CD8-positive, alpha-beta memory T cell (primary cell): ENCODE measurements around the gene CFTR. TPM values are rescaled to one million over a fixed set of nuclear protein-coding genes. Genes with fewer than 3 reads are reported as not detected.

Experiments used
- CTCF ChIA-PET: fragments of 350-600 bp; sonication (Branson Sonifier 250); formaldehyde crosslinking; loops from one replicate; lab custom pipeline; 2021; ENCODE audit warnings: antibody characterized with exemption; lab: Charles Lee
- POLR2A ChIA-PET: fragments of 350-600 bp; sonication (Branson Sonifier 250); formaldehyde crosslinking; loops from one replicate; lab custom pipeline; 2021; ENCODE audit warnings: antibody characterized with exemption; lab: Charles Lee
- DNase-seq, 5 donors: peaks; one replicate each; pipeline versions ENCODE4 v3.0.0 to v3.0.0-alpha.2; 2020 to 2022; ENCODE audit warnings: mixed read lengths in 1 of 5
- H3K27ac ChIP-seq: one replicate; pipeline ENCODE4 v1.7.0; 2013; ENCODE audit warnings: low read depth, mild to moderate bottlenecking, low read length, moderate library complexity
- H3K27me3 ChIP-seq: 2 replicates; pipeline ENCODE4 v1.7.0; 2013; ENCODE audit warnings: low read length, mild to moderate bottlenecking; ENCODE audit not compliant: insufficient read depth, poor library complexity, severe bottlenecking
- H3K36me3 ChIP-seq: 2 replicates; pipeline ENCODE4 v1.7.0; 2013; ENCODE audit warnings: mild to moderate bottlenecking, low read length, moderate library complexity; ENCODE audit not compliant: insufficient read depth
- H3K4me1 ChIP-seq: 2 replicates; pipeline ENCODE4 v1.7.0; 2013; ENCODE audit warnings: mild to moderate bottlenecking, low read length, moderate library complexity; ENCODE audit not compliant: insufficient read depth
- H3K4me3 ChIP-seq: 2 replicates; pipeline ENCODE4 v1.7.0; 2013; ENCODE audit warnings: mild to moderate bottlenecking, low read length
- H3K9me3 ChIP-seq: 2 replicates; pipeline ENCODE4 v1.7.0; 2013; ENCODE audit warnings: mild to moderate bottlenecking, low read length
- H3K27ac Mint-ChIP-seq, 8 donors: one replicate each; pipeline ENCODE4 v1.8.0; 2020 to 2021; ENCODE audit warnings: mixed read lengths in 8 of 8, mild to moderate bottlenecking in 6 of 8, inconsistent platforms in 3 of 8, moderate library complexity in 3 of 8
- H3K27me3 Mint-ChIP-seq, 2 donors: one replicate each; pipeline ENCODE4 v1.8.0; 2020 to 2021; ENCODE audit warnings: mixed read lengths in 2 of 2, mild to moderate bottlenecking in 1 of 2, moderate library complexity in 1 of 2
- H3K36me3 Mint-ChIP-seq, 3 donors: one replicate each; pipeline ENCODE4 v1.8.0; 2020 to 2021; ENCODE audit warnings: mixed read lengths in 3 of 3, inconsistent platforms in 1 of 3, mild to moderate bottlenecking in 1 of 3
- H3K4me1 Mint-ChIP-seq, 3 donors: one replicate each; pipeline ENCODE4 v1.8.0; 2020 to 2021; ENCODE audit warnings: mixed read lengths in 3 of 3, inconsistent platforms in 1 of 3, mild to moderate bottlenecking in 1 of 3
- H3K4me3 Mint-ChIP-seq, 7 donors: one replicate each; pipeline ENCODE4 v1.8.0; 2020 to 2021; ENCODE audit warnings: mixed read lengths in 7 of 7, mild to moderate bottlenecking in 6 of 7, moderate library complexity in 4 of 7, inconsistent platforms in 2 of 7
- H3K9me3 Mint-ChIP-seq, 5 donors: one replicate each; pipeline ENCODE4 v1.8.0; 2020 to 2022; ENCODE audit warnings: mixed read lengths in 5 of 5, mild to moderate bottlenecking in 3 of 5, moderate library complexity in 2 of 5, inconsistent platforms in 1 of 5
- polyA plus RNA-seq: library from polyadenylated mRNA; unstranded; fragments of 300-500 nt; fragmentation: Illumina TruSeq; gene quantifications from one replicate; pipeline ENCODE4 v1.2.3, GENCODE V29; 2021
- total RNA-seq, 2 experiments: library from RNA; stranded (reverse); gene quantifications; one replicate each; pipeline ENCODE4 v1.2.3, GENCODE V29; 2021

The CFTR gene
- total and polyA plus RNA-seq, 3 experiments from 2014 or later = not detected

DNA sequence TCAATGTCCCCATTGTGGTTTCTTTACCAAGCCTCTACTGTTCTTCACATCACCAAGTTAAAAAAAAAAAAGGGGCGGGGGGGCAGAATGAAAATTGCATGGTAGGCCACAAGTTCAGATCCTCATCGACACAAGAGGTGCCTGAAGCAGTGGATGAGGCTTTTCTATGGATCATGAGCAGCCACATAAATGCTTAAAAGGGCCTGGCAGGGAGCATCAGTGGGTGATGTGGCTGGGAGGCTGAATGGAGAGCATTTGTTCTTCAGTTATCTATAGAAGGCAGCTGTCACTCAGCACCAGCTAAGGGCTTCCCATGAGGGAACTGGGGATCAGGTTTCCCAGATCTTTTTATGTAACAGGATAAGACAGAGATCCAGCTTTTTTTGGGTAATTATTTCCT is 117.9 kb downstream of the CFTR start:
- Mint-ChIP-seq H3K27ac (no peak overlapping the region), H3K9me3 (peaks cover 0 to 3% (median 0%) of the 10 kb centered on the region in 5 donors), H3K4me1 (no peaks in the 10 kb centered on the region), H3K27me3 (no peaks in the 10 kb centered on the region), H3K4me3 (no peak overlapping the region), H3K36me3 (no peaks in the 10 kb centered on the region)
- H3K27ac ChIP-seq = no peak overlapping the region
- no peaks in the 10 kb centered on the region for H3K9me3 ChIP-seq
- no peak overlapping the region for H3K4me3 ChIP-seq
- CTCF ChIA-PET = no interaction called here
- POLR2A ChIA-PET = no interaction called here
- no peaks in the 10 kb centered on the region for H3K4me1 ChIP-seq
- no peak for DNase-seq
- H3K36me3 ChIP-seq = no peaks in the 10 kb centered on the region
- H3K27me3 ChIP-seq = no peaks in the 10 kb centered on the region

- ChIA-PET CTCF (no interaction called here), POLR2A (no interaction called here)
- Mint-ChIP-seq H3K27me3 (no peaks in the 10 kb centered on the region), H3K4me1 (no peaks in the 10 kb centered on the region), H3K36me3 (no peaks in the 10 kb centered on the region), H3K9me3 (peaks cover 0 to 3% (median 2%) of the 10 kb centered on the region in 5 donors), H3K4me3 (no peak overlapping the region), H3K27ac (no peak overlapping the region)
- no peak overlapping the region for H3K4me3 ChIP-seq
- no peaks in the 10 kb centered on the region for H3K36me3 ChIP-seq
- no peaks in the 10 kb centered on the region for H3K4me1 ChIP-seq
- no peaks in the 10 kb centered on the region for H3K27me3 ChIP-seq
- no peak for DNase-seq
- H3K27ac ChIP-seq = no peak overlapping the region
- no peaks in the 10 kb centered on the region for H3K9me3 ChIP-seq
Measured at GRCh38 chr7:117600911-117601310, 121.1 kb downstream of the CFTR start.

DNA sequence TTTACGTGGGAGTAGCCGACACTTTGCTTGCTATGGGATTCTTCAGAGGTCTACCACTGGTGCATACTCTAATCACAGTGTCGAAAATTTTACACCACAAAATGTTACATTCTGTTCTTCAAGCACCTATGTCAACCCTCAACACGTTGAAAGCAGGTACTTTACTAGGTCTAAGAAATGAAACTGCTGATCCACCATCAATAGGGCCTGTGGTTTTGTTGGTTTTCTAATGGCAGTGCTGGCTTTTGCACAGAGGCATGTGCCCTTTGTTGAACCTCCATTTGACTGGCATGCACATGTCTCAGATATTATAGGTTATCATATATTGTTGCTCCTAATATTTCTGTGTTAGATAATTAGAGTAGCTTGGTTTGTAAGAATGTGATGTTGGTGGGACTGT is 123.8 kb downstream of the CFTR start:
- Histone ChIP-seq H3K4me1 (no peaks in the 10 kb centered on the region), H3K9me3 (no peaks in the 10 kb centered on the region), H3K4me3 (no peak overlapping the region), H3K27me3 (no peaks in the 10 kb centered on the region), H3K36me3 (no peaks in the 10 kb centered on the region), H3K27ac (no peak overlapping the region)
- Mint-ChIP-seq H3K4me3 (no peak overlapping the region), H3K36me3 (no peaks in the 10 kb centered on the region), H3K9me3 (peaks cover 0 to 2% (median 0%) of the 10 kb centered on the region in 5 donors), H3K27ac (no peak overlapping the region), H3K27me3 (no peaks in the 10 kb centered on the region), H3K4me1 (no peaks in the 10 kb centered on the region)
- no peak for DNase-seq
- CTCF ChIA-PET = no interaction called here
- POLR2A ChIA-PET = no interaction called here

- H3K4me3 ChIP-seq = no peak overlapping the region
- POLR2A ChIA-PET = no interaction called here
Measured at GRCh38 chr7:117605712-117606111, 125.9 kb downstream of the CFTR start.

GRCh38 chr7:117606132-117606531 is 126.3 kb downstream of the CFTR start:
- Histone ChIP-seq H3K4me1 (no peaks in the 10 kb centered on the region), H3K27me3 (no peaks in the 10 kb centered on the region), H3K4me3 (no peak overlapping the region), H3K9me3 (no peaks in the 10 kb centered on the region), H3K27ac (no peak overlapping the region), H3K36me3 (no peaks in the 10 kb centered on the region)
- POLR2A ChIA-PET = no interaction called here
- no peak for DNase-seq
- Mint-ChIP-seq H3K27ac (no peak overlapping the region), H3K4me1 (no peaks in the 10 kb centered on the region), H3K36me3 (no peaks in the 10 kb centered on the region), H3K4me3 (no peak overlapping the region), H3K27me3 (no peaks in the 10 kb centered on the region), H3K9me3 (peaks cover 0 to 3% (median 2%) of the 10 kb centered on the region in 5 donors)
- CTCF ChIA-PET = no interaction called here

More at GRCh38 chr7:117605712-117606111, 125.9 kb downstream of the CFTR start:
- Mint-ChIP-seq H3K27ac (no peak overlapping the region), H3K4me3 (no peak overlapping the region), H3K9me3 (peaks cover 0 to 3% (median 2%) of the 10 kb centered on the region in 5 donors), H3K36me3 (no peaks in the 10 kb centered on the region), H3K27me3 (no peaks in the 10 kb centered on the region), H3K4me1 (no peaks in the 10 kb centered on the region)
- Histone ChIP-seq H3K36me3 (no peaks in the 10 kb centered on the region), H3K27ac (no peak overlapping the region), H3K27me3 (no peaks in the 10 kb centered on the region), H3K4me1 (no peaks in the 10 kb centered on the region), H3K9me3 (no peaks in the 10 kb centered on the region)
- DNase-seq = no peak
- CTCF ChIA-PET = no interaction called here

- no peak overlapping the region for H3K27ac ChIP-seq
- H3K36me3 Mint-ChIP-seq = no peaks in the 10 kb centered on the region
- no peaks in the 10 kb centered on the region for H3K27me3 Mint-ChIP-seq
- H3K36me3 ChIP-seq = no peaks in the 10 kb centered on the region
- H3K9me3 ChIP-seq = no peaks in the 10 kb centered on the region
- CTCF ChIA-PET = no interaction called here
- peaks cover 0 to 3% (median 2%) of the 10 kb centered on the region in 5 donors for H3K9me3 Mint-ChIP-seq
- H3K27ac Mint-ChIP-seq = no peak overlapping the region
- H3K4me3 ChIP-seq = no peak overlapping the region
- no peaks in the 10 kb centered on the region for H3K4me1 ChIP-seq
- POLR2A ChIA-PET = no interaction called here
- H3K27me3 ChIP-seq = no peaks in the 10 kb centered on the region
- no peaks in the 10 kb centered on the region for H3K4me1 Mint-ChIP-seq
- no peak for DNase-seq
- H3K4me3 Mint-ChIP-seq = no peak overlapping the region
Measured at GRCh38 chr7:117610396-117610795, 130.6 kb downstream of the CFTR start.

- Histone ChIP-seq H3K4me1 (no peaks in the 10 kb centered on the region), H3K9me3 (no peaks in the 10 kb centered on the region), H3K27me3 (no peaks in the 10 kb centered on the region), H3K27ac (no peak overlapping the region), H3K4me3 (no peak overlapping the region), H3K36me3 (no peaks in the 10 kb centered on the region)
- no peak overlapping the region for H3K27ac Mint-ChIP-seq
- POLR2A ChIA-PET = no interaction called here
- H3K4me1 Mint-ChIP-seq = no peaks in the 10 kb centered on the region
- H3K9me3 Mint-ChIP-seq = peaks cover 0 to 3% (median 0%) of the 10 kb centered on the region in 5 donors
- H3K27me3 Mint-ChIP-seq = no peaks in the 10 kb centered on the region
- no peak for DNase-seq
- H3K36me3 Mint-ChIP-seq = no peaks in the 10 kb centered on the region
- CTCF ChIA-PET = no interaction called here
- H3K4me3 Mint-ChIP-seq = no peak overlapping the region
Measured at GRCh38 chr7:117612637-117613036, 132.8 kb downstream of the CFTR start.

DNA sequence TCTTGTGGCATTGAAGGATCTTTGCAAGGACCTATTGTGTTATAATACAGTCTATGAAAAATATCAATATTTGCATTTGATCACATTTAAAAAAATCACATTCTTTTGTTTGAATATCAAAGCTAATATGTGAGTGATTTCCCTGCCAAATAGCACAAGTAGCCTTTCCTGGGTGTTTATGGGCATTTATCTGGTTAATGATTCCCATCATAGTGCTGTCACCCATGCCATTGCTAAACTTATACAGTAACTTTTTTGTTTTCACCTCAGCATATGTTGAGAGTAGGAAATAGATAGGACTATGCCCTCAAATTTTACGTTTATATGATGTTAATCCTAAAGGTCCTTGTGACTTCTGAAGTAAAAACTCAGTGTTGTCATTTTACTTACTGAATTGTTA is 136.9 kb downstream of the CFTR start:
- no peaks in the 10 kb centered on the region for H3K36me3 Mint-ChIP-seq
- Histone ChIP-seq H3K27me3 (no peaks in the 10 kb centered on the region), H3K27ac (no peak overlapping the region), H3K4me1 (no peaks in the 10 kb centered on the region), H3K9me3 (no peaks in the 10 kb centered on the region), H3K4me3 (no peak overlapping the region), H3K36me3 (no peaks in the 10 kb centered on the region)
- ChIA-PET POLR2A (no interaction called here), CTCF (no interaction called here)
- peaks cover 0 to 1% of the 10 kb centered on the region in 2 donors for H3K27me3 Mint-ChIP-seq
- no peak for DNase-seq
- H3K4me1 Mint-ChIP-seq = no peaks in the 10 kb centered on the region
- no peak overlapping the region for H3K4me3 Mint-ChIP-seq
- H3K27ac Mint-ChIP-seq = no peak overlapping the region
- H3K9me3 Mint-ChIP-seq = peaks cover 0 to 4% (median 0%) of the 10 kb centered on the region in 5 donors

DNA sequence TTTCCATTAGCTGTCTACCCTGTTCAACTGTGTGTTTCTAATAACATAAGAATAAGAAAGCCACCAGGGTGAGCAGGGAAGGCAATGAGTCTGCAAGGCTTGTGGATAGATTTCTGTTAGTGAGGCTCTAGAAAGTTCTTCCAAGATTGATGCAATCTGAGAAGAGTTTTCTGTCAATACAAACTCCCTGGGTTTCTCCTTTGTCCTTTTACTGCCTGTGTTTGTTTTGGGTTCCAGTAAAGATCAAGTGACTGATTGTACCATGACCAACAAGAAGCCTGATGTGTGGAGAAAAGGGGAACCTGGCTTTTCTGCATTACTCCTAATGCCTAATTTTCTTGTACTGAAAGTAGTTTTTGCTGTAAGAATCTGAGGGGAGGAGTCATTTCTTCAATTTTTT is 139.9 kb downstream of the CFTR start:
- Histone ChIP-seq H3K27ac (no peak overlapping the region), H3K27me3 (no peaks in the 10 kb centered on the region), H3K9me3 (no peaks in the 10 kb centered on the region), H3K4me1 (no peaks in the 10 kb centered on the region), H3K36me3 (no peaks in the 10 kb centered on the region), H3K4me3 (no peak overlapping the region)
- peaks cover 0 to 4% (median 2%) of the 10 kb centered on the region in 5 donors for H3K9me3 Mint-ChIP-seq
- CTCF ChIA-PET = no interaction called here
- H3K27me3 Mint-ChIP-seq = peaks cover 0 to 1% of the 10 kb centered on the region in 2 donors
- POLR2A ChIA-PET = no interaction called here
- no peak for DNase-seq
- no peaks in the 10 kb centered on the region for H3K4me1 Mint-ChIP-seq
- no peaks in the 10 kb centered on the region for H3K36me3 Mint-ChIP-seq
- no peak overlapping the region for H3K4me3 Mint-ChIP-seq
- no peak overlapping the region for H3K27ac Mint-ChIP-seq
